Measurements from ENCODE around the gene UGT8. TPM values are rescaled to one million over a fixed set of nuclear protein-coding genes. Genes with fewer than 3 reads are reported as not detected.
"Not testable (repeated sequence)": the region's sequence is repeated elsewhere in the genome, so short reads cannot be mapped to it uniquely, and the experiment has no call there.

Gene UGT8
- total RNA-seq, 1 donor from 2014 or later, result 4.5 TPM

GRCh38 chr4:114659386-114660008 lies 60.9 kb downstream of the UGT8 start:
- no peaks in the 10 kb centered on the region for H3K36me3 Mint-ChIP-seq (ENCODE audit: insufficient read depth)
- TF ChIP-seq CTCF (IDR thresholded peaks at IDR 0.05; ENCODE audit: unreplicated experiment), result peak; percentile 89
- no peaks in the 10 kb centered on the region for H3K27me3 Mint-ChIP-seq
- DNase-seq (ENCODE audit: low spot score, unreplicated experiment), result peak; percentile 42
- H3K4me1 Mint-ChIP-seq (ENCODE audit: low read depth), result peaks cover 10% of the 10 kb centered on the region
- no peak overlapping the region for H3K4me3 Mint-ChIP-seq (ENCODE audit: low read depth)
- H3K27ac Mint-ChIP-seq, result no peak overlapping the region
- H3K9me3 Mint-ChIP-seq (ENCODE audit: low read depth), result no peaks in the 10 kb centered on the region

- no peak for TF ChIP-seq CTCF (IDR thresholded peaks at IDR 0.05; ENCODE audit: unreplicated experiment)
- Mint-ChIP-seq H3K36me3 (ENCODE audit: insufficient read depth) (no peaks in the 10 kb centered on the region), H3K4me3 (ENCODE audit: low read depth) (no peak overlapping the region), H3K9me3 (ENCODE audit: low read depth) (no peaks in the 10 kb centered on the region), H3K27ac (no peak overlapping the region), H3K4me1 (ENCODE audit: low read depth) (peaks cover 1% of the 10 kb centered on the region), H3K27me3 (no peaks in the 10 kb centered on the region)
- no peak for DNase-seq (ENCODE audit: low spot score, unreplicated experiment)
Observed at GRCh38 chr4:114663083-114663482, 64.5 kb downstream of the UGT8 start.

DNA sequence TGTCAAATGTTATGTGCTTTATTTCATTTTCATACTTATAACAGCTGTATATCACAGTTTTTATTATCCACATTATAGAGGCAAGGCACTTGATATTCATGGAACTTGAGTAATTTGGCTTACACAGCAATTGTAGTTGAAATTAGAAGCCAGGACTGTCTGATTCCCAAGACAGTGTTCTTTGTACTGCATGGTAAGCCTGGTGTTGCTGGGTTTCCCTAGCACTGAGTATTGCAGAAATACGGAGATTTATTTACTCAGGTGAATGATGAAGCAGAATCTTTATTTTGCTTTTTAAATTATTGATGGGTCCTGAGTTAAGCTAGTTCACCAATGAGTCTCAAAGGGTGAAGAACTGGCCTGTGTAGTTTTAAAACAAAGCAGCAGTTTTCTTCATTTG lies 70.0 kb downstream of the UGT8 start:
- no peaks in the 10 kb centered on the region for H3K27me3 Mint-ChIP-seq
- no peak for TF ChIP-seq CTCF (IDR thresholded peaks at IDR 0.05; ENCODE audit: unreplicated experiment)
- no peak overlapping the region for H3K4me3 Mint-ChIP-seq (ENCODE audit: low read depth)
- no peak for DNase-seq (ENCODE audit: low spot score, unreplicated experiment)
- H3K27ac Mint-ChIP-seq, result no peak overlapping the region
- H3K36me3 Mint-ChIP-seq (ENCODE audit: insufficient read depth), result peaks cover 1% of the 10 kb centered on the region
- peaks cover 7% of the 10 kb centered on the region for H3K9me3 Mint-ChIP-seq (ENCODE audit: low read depth)
- peaks cover 5% of the 10 kb centered on the region for H3K4me1 Mint-ChIP-seq (ENCODE audit: low read depth)

DNA sequence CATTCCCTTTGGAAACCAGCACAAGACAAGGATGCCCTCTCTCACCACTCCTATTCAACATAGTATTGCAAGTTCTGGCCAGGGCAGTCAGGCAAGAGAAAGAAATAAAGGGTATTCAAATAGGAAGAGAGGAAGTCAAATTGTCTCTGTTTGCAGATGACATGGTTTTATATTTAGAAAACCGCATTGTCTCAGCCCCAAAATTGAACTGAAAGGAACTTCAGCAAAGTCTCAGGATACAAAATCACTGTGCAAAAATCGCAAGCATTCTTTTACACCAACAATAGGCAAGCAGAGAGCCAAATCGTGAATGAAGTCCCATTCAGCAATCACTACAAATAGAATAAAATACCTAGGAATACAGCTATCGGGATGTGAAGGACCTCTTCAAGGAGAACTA lies 72.1 kb downstream of the UGT8 start:
- not testable (repeated sequence) for H3K27me3 Mint-ChIP-seq; H3K36me3 Mint-ChIP-seq (ENCODE audit: insufficient read depth); H3K9me3 Mint-ChIP-seq (ENCODE audit: low read depth); DNase-seq (ENCODE audit: low spot score, unreplicated experiment); H3K27ac Mint-ChIP-seq; H3K4me3 Mint-ChIP-seq (ENCODE audit: low read depth); H3K4me1 Mint-ChIP-seq (ENCODE audit: low read depth)

- Mint-ChIP-seq H3K27me3 (no peaks in the 10 kb centered on the region), H3K9me3 (ENCODE audit: low read depth) (peaks cover 7% of the 10 kb centered on the region), H3K36me3 (ENCODE audit: insufficient read depth) (peaks cover 4% of the 10 kb centered on the region), H3K27ac (no peak overlapping the region), H3K4me3 (ENCODE audit: low read depth) (no peak overlapping the region), H3K4me1 (ENCODE audit: low read depth) (peaks cover 13% of the 10 kb centered on the region)
- DNase-seq (ENCODE audit: low spot score, unreplicated experiment), result no peak
- TF ChIP-seq CTCF (IDR thresholded peaks at IDR 0.05; ENCODE audit: unreplicated experiment), result no peak
Observed at GRCh38 chr4:114673306-114673705, 74.7 kb downstream of the UGT8 start.

DNA sequence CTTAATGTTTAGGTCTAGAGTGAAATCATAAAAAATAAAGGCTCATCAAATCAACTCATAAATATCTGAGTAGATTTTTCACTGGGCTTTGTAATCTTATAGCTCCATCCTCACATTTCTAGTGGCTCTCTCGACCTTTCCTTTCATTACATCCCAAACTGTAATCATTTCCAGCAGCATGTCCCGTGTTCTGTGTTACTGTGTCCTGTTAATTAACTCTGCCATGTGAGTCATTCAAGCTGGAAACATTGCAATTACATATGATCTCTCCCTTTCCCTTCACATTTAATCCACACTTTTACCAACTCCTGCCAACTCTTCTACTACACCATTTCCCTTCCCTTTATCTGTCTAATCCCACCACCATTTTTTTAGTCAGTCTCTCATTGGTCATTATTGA lies 75.5 kb downstream of the UGT8 start:
- no peak for DNase-seq (ENCODE audit: low spot score, unreplicated experiment)
- H3K36me3 Mint-ChIP-seq (ENCODE audit: insufficient read depth), result peaks cover 4% of the 10 kb centered on the region
- H3K27ac Mint-ChIP-seq, result no peak overlapping the region
- H3K9me3 Mint-ChIP-seq (ENCODE audit: low read depth), result peaks cover 7% of the 10 kb centered on the region
- H3K27me3 Mint-ChIP-seq, result no peaks in the 10 kb centered on the region
- H3K4me1 Mint-ChIP-seq (ENCODE audit: low read depth), result peaks cover 13% of the 10 kb centered on the region
- TF ChIP-seq CTCF (IDR thresholded peaks at IDR 0.05; ENCODE audit: unreplicated experiment), result no peak
- no peak overlapping the region for H3K4me3 Mint-ChIP-seq (ENCODE audit: low read depth)
